HepG2 (cell line): ENCODE measurements around the gene NHSL1. TPM values are rescaled to one million over a fixed set of nuclear protein-coding genes. Genes with fewer than 3 reads are reported as not detected.

Experiments
- CHCHD3 ChIP-seq: sonication (generic); formaldehyde crosslinking; IDR thresholded peaks from 2 replicates; pipeline ENCODE4 v1.8.0; 2022; ENCODE audit warnings: mild to moderate bottlenecking, missing genetic modification reagents, moderate library complexity
- ESRRA ChIP-seq: sonication (generic); formaldehyde crosslinking; IDR thresholded peaks from 2 replicates; pipeline ENCODE4 v1.5.1; 2020; ENCODE audit warnings: mild to moderate bottlenecking, low read depth, missing genetic modification reagents
- GPN1 ChIP-seq: sonication (generic); formaldehyde crosslinking; IDR thresholded peaks from 2 replicates; pipeline ENCODE4 v1.5.1; 2020; ENCODE audit warnings: missing genetic modification reagents, borderline replicate concordance
- MTA3 ChIP-seq: sonication (generic); formaldehyde crosslinking; IDR thresholded peaks from 2 replicates; pipeline ENCODE4 v1.4.0; 2020; ENCODE audit warnings: missing genetic modification reagents
- RAD51 ChIP-seq: fragments of 450-650 bp; IDR thresholded peaks from 2 replicates; pipeline ENCODE4 v1.6.1; 2016; ENCODE audit warnings: borderline replicate concordance
- RFXAP ChIP-seq: sonication (generic); formaldehyde crosslinking; IDR thresholded peaks from 2 replicates; pipeline ENCODE4 v1.4.0; 2020; ENCODE audit warnings: missing genetic modification reagents, borderline replicate concordance
- ZFYVE20 ChIP-seq: sonication (generic); formaldehyde crosslinking; IDR thresholded peaks from 2 replicates; pipeline ENCODE4 v1.8.0; 2023; ENCODE audit warnings: low read depth, mild to moderate bottlenecking, moderate library complexity, missing genetic modification reagents, borderline replicate concordance
- ZGPAT ChIP-seq: IDR thresholded peaks from 2 replicates; pipeline ENCODE4 v1.6.1; 2016; ENCODE audit warnings: mild to moderate bottlenecking
- ZHX1 ChIP-seq: sonication (generic); formaldehyde crosslinking; IDR thresholded peaks from 2 replicates; pipeline ENCODE4 v1.8.1; 2022; ENCODE audit warnings: low read depth, mild to moderate bottlenecking, missing genetic modification reagents
- ZNF124 ChIP-seq: sonication (generic); formaldehyde crosslinking; IDR thresholded peaks from 2 replicates; pipeline ENCODE4 v1.4.0; 2020; ENCODE audit warnings: missing genetic modification reagents
- ZNF20 ChIP-seq: sonication (generic); formaldehyde crosslinking; IDR thresholded peaks from 2 replicates; pipeline ENCODE4 v1.4.0; 2020; ENCODE audit warnings: mild to moderate bottlenecking, moderate library complexity, missing genetic modification reagents
- ZNF773 ChIP-seq: sonication (generic); formaldehyde crosslinking; IDR thresholded peaks from 2 replicates; pipeline ENCODE4 v1.4.0; 2020; ENCODE audit warnings: missing genetic modification reagents, borderline replicate concordance
- ZNF879 ChIP-seq: sonication (generic); formaldehyde crosslinking; IDR thresholded peaks from 2 replicates; pipeline ENCODE4 v1.8.1; 2023; ENCODE audit warnings: missing genetic modification reagents
- polyA plus RNA-seq, 8 experiments: library from polyadenylated mRNA; depleted of rRNA in 3 of 8; stranded (reverse) in 7 of 8; unstranded in 1 of 8; fragments of >200 nt; fragmentation: Illumina TruSeq in 4 of 8; extraction: Trizol in 4 of 8; gene quantifications; 2 replicates each; pipeline versions ENCODE4 v1.2.1 to v1.2.3, GENCODE V29; 2011 to 2016; ENCODE audit warnings: low read depth in 4 of 8, missing spikeins in 1 of 8, mixed read lengths in 1 of 8; ENCODE audit not compliant: insufficient read depth in 1 of 8
- total RNA-seq, 5 experiments: library from RNA; depleted of rRNA; stranded (reverse); fragments of >200 nt; fragmentation: Illumina TruSeq; extraction: Trizol; gene quantifications; 2 replicates each; pipeline ENCODE4 v1.2.3, GENCODE V29; 2016; ENCODE audit warnings: low read depth in 1 of 5
- TF ChIP-seq, protein P1 (sequence below): sonication (generic); formaldehyde crosslinking; conservative IDR thresholded peaks from 2 replicates; pipeline ENCODE4 v1.8.0; 2022; ENCODE audit warnings: missing genetic modification reagents
- TF ChIP-seq, protein P2 (sequence below): sonication (generic); formaldehyde crosslinking; IDR thresholded peaks from 2 replicates; pipeline ENCODE4 v1.5.0; 2020; ENCODE audit warnings: mild to moderate bottlenecking, missing genetic modification reagents, moderate library complexity
- TF ChIP-seq, protein P3 (sequence below): sonication (generic); formaldehyde crosslinking; IDR thresholded peaks from 2 replicates; pipeline ENCODE4 v1.4.0; 2020; ENCODE audit warnings: missing genetic modification reagents
- TF ChIP-seq, protein P4 (sequence below): sonication (generic); formaldehyde crosslinking; IDR thresholded peaks from 2 replicates; pipeline ENCODE4 v1.9.0; 2021; ENCODE audit warnings: missing genetic modification reagents, mild to moderate bottlenecking, borderline replicate concordance

Gene NHSL1
- total and polyA plus RNA-seq, 2 of the 13 experiments (the other 11 are each of a cell fraction or from before 2014, with no cell fraction given) = 24.9 to 53.6 TPM

GRCh38 chr6:138403801-138404665, 95.3 kb downstream of the NHSL1 start, which contains the start of gene HEBP2 (continued):
- peak; percentile 69; the same call in 1 of the 2 replicates for TF ChIP-seq ZNF124 (CRISPR knock-in tag)
- peak; percentile 74 for TF ChIP-seq ZHX1 (CRISPR knock-in tag)
- no peak for TF ChIP-seq RAD51
- TF ChIP-seq ESRRA (CRISPR knock-in tag) = peak; percentile 76
- TF ChIP-seq MTA3 (CRISPR knock-in tag) = no peak
- TF ChIP-seq, protein P1, sequence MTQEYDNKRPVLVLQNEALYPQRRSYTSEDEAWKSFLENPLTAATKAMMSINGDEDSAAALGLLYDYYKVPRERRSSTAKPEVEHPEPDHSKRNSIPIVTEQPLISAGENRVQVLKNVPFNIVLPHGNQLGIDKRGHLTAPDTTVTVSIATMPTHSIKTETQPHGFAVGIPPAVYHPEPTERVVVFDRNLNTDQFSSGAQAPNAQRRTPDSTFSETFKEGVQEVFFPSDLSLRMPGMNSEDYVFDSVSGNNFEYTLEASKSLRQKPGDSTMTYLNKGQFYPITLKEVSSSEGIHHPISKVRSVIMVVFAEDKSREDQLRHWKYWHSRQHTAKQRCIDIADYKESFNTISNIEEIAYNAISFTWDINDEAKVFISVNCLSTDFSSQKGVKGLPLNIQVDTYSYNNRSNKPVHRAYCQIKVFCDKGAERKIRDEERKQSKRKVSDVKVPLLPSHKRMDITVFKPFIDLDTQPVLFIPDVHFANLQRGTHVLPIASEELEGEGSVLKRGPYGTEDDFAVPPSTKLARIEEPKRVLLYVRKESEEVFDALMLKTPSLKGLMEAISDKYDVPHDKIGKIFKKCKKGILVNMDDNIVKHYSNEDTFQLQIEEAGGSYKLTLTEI (CRISPR knock-in tag) = no peak
- TF ChIP-seq ZNF879 (CRISPR knock-in tag) = peak; percentile 67; the same call in 1 of the 2 replicates
- TF ChIP-seq ZNF773 (CRISPR knock-in tag) = peak; percentile 81; the same call in 1 of the 2 replicates
- no peak for TF ChIP-seq ZNF20 (CRISPR knock-in tag)
- TF ChIP-seq, protein P2, sequence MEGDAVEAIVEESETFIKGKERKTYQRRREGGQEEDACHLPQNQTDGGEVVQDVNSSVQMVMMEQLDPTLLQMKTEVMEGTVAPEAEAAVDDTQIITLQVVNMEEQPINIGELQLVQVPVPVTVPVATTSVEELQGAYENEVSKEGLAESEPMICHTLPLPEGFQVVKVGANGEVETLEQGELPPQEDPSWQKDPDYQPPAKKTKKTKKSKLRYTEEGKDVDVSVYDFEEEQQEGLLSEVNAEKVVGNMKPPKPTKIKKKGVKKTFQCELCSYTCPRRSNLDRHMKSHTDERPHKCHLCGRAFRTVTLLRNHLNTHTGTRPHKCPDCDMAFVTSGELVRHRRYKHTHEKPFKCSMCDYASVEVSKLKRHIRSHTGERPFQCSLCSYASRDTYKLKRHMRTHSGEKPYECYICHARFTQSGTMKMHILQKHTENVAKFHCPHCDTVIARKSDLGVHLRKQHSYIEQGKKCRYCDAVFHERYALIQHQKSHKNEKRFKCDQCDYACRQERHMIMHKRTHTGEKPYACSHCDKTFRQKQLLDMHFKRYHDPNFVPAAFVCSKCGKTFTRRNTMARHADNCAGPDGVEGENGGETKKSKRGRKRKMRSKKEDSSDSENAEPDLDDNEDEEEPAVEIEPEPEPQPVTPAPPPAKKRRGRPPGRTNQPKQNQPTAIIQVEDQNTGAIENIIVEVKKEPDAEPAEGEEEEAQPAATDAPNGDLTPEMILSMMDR = peak; percentile 86
- TF ChIP-seq, protein P3, sequence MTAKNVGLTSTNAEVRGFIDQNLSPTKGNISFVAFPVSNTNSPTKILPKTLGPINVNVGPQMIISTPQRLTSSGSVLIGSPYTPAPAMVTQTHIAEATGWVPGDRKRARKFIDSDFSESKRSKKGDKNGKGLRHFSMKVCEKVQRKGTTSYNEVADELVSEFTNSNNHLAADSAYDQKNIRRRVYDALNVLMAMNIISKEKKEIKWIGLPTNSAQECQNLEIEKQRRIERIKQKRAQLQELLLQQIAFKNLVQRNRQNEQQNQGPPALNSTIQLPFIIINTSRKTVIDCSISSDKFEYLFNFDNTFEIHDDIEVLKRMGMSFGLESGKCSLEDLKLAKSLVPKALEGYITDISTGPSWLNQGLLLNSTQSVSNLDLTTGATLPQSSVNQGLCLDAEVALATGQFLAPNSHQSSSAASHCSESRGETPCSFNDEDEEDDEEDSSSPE (CRISPR knock-in tag) = peak; percentile 88
- TF ChIP-seq ZGPAT = peak; percentile 96
- TF ChIP-seq, protein P4, sequence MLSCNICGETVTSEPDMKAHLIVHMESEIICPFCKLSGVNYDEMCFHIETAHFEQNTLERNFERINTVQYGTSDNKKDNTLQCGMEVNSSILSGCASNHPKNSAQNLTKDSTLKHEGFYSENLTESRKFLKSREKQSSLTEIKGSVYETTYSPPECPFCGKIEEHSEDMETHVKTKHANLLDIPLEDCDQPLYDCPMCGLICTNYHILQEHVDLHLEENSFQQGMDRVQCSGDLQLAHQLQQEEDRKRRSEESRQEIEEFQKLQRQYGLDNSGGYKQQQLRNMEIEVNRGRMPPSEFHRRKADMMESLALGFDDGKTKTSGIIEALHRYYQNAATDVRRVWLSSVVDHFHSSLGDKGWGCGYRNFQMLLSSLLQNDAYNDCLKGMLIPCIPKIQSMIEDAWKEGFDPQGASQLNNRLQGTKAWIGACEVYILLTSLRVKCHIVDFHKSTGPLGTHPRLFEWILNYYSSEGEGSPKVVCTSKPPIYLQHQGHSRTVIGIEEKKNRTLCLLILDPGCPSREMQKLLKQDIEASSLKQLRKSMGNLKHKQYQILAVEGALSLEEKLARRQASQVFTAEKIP = no peak
- TF ChIP-seq GPN1 (CRISPR knock-in tag) = no peak
- 0 out of 2 replicates have a peak, but pooled peaks have one; percentile 13 for TF ChIP-seq CHCHD3 (CRISPR knock-in tag)
- TF ChIP-seq RFXAP (CRISPR knock-in tag) = peak; percentile 90
- peak; percentile 5; the same call in 1 of the 2 replicates for TF ChIP-seq ZFYVE20 (CRISPR knock-in tag)
